HepG2 (cell line): ENCODE results near the gene CAMK1D. TPM values are rescaled to one million over a fixed set of nuclear protein-coding genes. Genes with fewer than 3 reads are reported as not detected.

Experiments
- ATAC-seq: fragments of 200-7000 bp; cut with Tn5 transposase; 3 replicates; pipeline ENCODE4 v1.9.1; 2020; ENCODE audit warnings: mild to moderate bottlenecking, moderate library complexity
- BruUV-seq: library from RNA; stranded (reverse); fragments of 400-500 nt; replicated peaks from 2 replicates; lab custom pipeline; 2021; lab: Mats Ljungman, UMichigan
- CTCF ChIA-PET: fragments of 300-600 bp; formaldehyde crosslinking; extraction: SDS; loops from one replicate; lab custom pipeline; 2021; ENCODE audit warnings: low total read pairs, inconsistent platforms, low intra/inter-chr PET ratio; lab: Yijun Ruan, JAX
- POLR2A ChIA-PET: fragments of 350-600 bp; sonication (Branson Sonifier 250); formaldehyde crosslinking; loops from one replicate; lab custom pipeline; 2020; ENCODE audit warnings: antibody characterized with exemption, inconsistent platforms; lab: Yijun Ruan, JAX
- DNase-seq: peaks from one replicate; pipeline ENCODE4 v3.0.0-alpha.2; 2015; ENCODE audit warnings: low spot score
- FAIRE-seq: peaks from 3 replicates; lab custom pipeline; 2011; peaks lifted over from hg19 to GRCh38; lab: Jason Lieb, UNC
- H2AFZ ChIP-seq: one replicate; pipeline ENCODE4 v1.6.1; 2011; ENCODE audit warnings: low read length, inconsistent platforms
- H3K27ac ChIP-seq: fragments of 300-600 bp; 3 replicates; pipeline ENCODE4 v1.8.0; 2011; ENCODE audit warnings: mixed run types, mild to moderate bottlenecking, mixed read lengths, low read length, inconsistent platforms; ENCODE audit not compliant: insufficient read depth; ENCODE audit errors: extremely low read length
- H3K27me3 ChIP-seq, 2 experiments: fragments of 200-600 bp in 1 of 2; 2 replicates in 1 of 2; 3 replicates in 1 of 2; pipeline versions ENCODE4 v1.6.0 to v1.8.0; 2011; ENCODE audit warnings: low read length in 2 of 2, mild to moderate bottlenecking in 2 of 2, moderate library complexity in 2 of 2, inconsistent platforms in 1 of 2; ENCODE audit not compliant: insufficient read depth in 2 of 2, control insufficient read depth in 1 of 2
- H3K36me3 ChIP-seq, 2 experiments: fragments of 200-600 bp in 1 of 2; replicated peaks in 1 of 2; 2 replicates in 1 of 2; 3 replicates in 1 of 2; pipeline versions ENCODE4 v1.5.1 to v1.8.0; 2011; ENCODE audit warnings: low read length in 2 of 2, inconsistent platforms in 1 of 2; ENCODE audit not compliant: insufficient read depth in 2 of 2, control insufficient read depth in 1 of 2
- H3K4me1 ChIP-seq: 2 replicates; pipeline ENCODE4 v1.5.1; 2012; ENCODE audit warnings: low read length, inconsistent platforms; ENCODE audit not compliant: insufficient read depth
- H3K4me2 ChIP-seq: 2 replicates; pipeline ENCODE4 v1.6.0; 2011; ENCODE audit warnings: low read depth, low read length, inconsistent platforms
- H3K4me3 ChIP-seq, 3 experiments: fragments of 200-600 bp in 1 of 3; sonication (generic), shearing (Covaris generic) in 1 of 3; replicated peaks in 1 of 3; 2 replicates each; pipeline ENCODE4 v1.5.1; 2011 to 2016; ENCODE audit warnings: low read length in 3 of 3, inconsistent platforms in 2 of 3, low read depth in 2 of 3, mild to moderate bottlenecking in 2 of 3, control low read depth in 1 of 3, mixed read lengths in 1 of 3; ENCODE audit not compliant: insufficient read depth in 1 of 3
- H3K79me2 ChIP-seq: one replicate; pipeline ENCODE4 v1.6.1; 2011; ENCODE audit warnings: low read length, inconsistent platforms; ENCODE audit not compliant: insufficient read depth
- H3K9ac ChIP-seq: 2 replicates; pipeline ENCODE4 v1.6.0; 2011; ENCODE audit warnings: mild to moderate bottlenecking, low read depth, low read length, inconsistent platforms; ENCODE audit not compliant: insufficient read depth
- H3K9me3 ChIP-seq: 2 replicates; pipeline ENCODE4 v1.5.1; 2012; ENCODE audit warnings: mild to moderate bottlenecking, low read length
- H4K20me1 ChIP-seq: 2 replicates; pipeline ENCODE4 v1.6.0; 2011; ENCODE audit warnings: inconsistent platforms, mild to moderate bottlenecking, low read length, moderate library complexity; ENCODE audit not compliant: insufficient read depth
- CEBPB ChIP-seq: IDR thresholded peaks from 2 replicates; pipeline ENCODE4 v1.6.1; 2011; ENCODE audit warnings: low read depth, low read length, improper control_type of control experiment, borderline replicate concordance
- DMAP1 ChIP-seq: IDR thresholded peaks from 2 replicates; pipeline ENCODE4 v1.6.1; 2016
- HOXA5 ChIP-seq: sonication (generic); formaldehyde crosslinking; IDR thresholded peaks from 2 replicates; pipeline ENCODE4 v1.4.0; 2020; ENCODE audit warnings: missing genetic modification reagents
- IRF2 ChIP-seq: IDR thresholded peaks from 2 replicates; pipeline ENCODE4 v1.6.1; 2018; ENCODE audit warnings: missing genetic modification reagents, missing compliant biosample characterization
- MEF2D ChIP-seq: sonication (generic); formaldehyde crosslinking; IDR thresholded peaks from 2 replicates; pipeline ENCODE4 v1.5.1; 2020; ENCODE audit warnings: mild to moderate bottlenecking, missing genetic modification reagents
- RORA ChIP-seq: sonication (generic); formaldehyde crosslinking; IDR thresholded peaks from 2 replicates; pipeline ENCODE4 v1.5.0; 2020; ENCODE audit warnings: mild to moderate bottlenecking, missing genetic modification reagents, moderate library complexity
- SALL1 ChIP-seq: sonication (generic); formaldehyde crosslinking; IDR thresholded peaks from 2 replicates; pipeline ENCODE4 v1.8.0; 2022; ENCODE audit warnings: mild to moderate bottlenecking, missing genetic modification reagents
- ZNF101 ChIP-seq: sonication (generic); formaldehyde crosslinking; IDR thresholded peaks from 2 replicates; pipeline ENCODE4 v1.4.0; 2020; ENCODE audit warnings: mild to moderate bottlenecking, low read depth, missing genetic modification reagents, borderline replicate concordance
- ZNF329 ChIP-seq: sonication (generic); formaldehyde crosslinking; IDR thresholded peaks from 2 replicates; pipeline ENCODE4 v1.9.0; 2021; ENCODE audit warnings: low read depth, mild to moderate bottlenecking, missing genetic modification reagents
- ZNF598 ChIP-seq: sonication (generic); formaldehyde crosslinking; IDR thresholded peaks from 2 replicates; pipeline ENCODE4 v1.5.1; 2020; ENCODE audit warnings: mild to moderate bottlenecking, missing genetic modification reagents, borderline replicate concordance
- ZNF737 ChIP-seq: sonication (generic); formaldehyde crosslinking; IDR thresholded peaks from 2 replicates; pipeline ENCODE4 v1.5.0; 2020; ENCODE audit warnings: missing genetic modification reagents, mild to moderate bottlenecking, borderline replicate concordance
- ZNF792 ChIP-seq: IDR thresholded peaks from 2 replicates; pipeline ENCODE4 v1.6.1; 2016
- WGBS: methylation state at CpG from one replicate; pipeline ENCODE4 v1.1.6; 2017; ENCODE audit warnings: low lambda C conversion rate; 5-methylcytosine and 5-hydroxymethylcytosine counted together
- in situ Hi-C: cut with HindIII; loops from 2 replicates; pipeline ENCODE4 v1.10.0; 2017; ENCODE audit warnings: low pct_unique_long_range_greater_than_20kb; ENCODE audit not compliant: extremely low pct_ligation_motif_present
- intact Hi-C: fragments of 100-400 bp; cut with micrococcal nuclease; formaldehyde crosslinking; loops from one replicate; pipeline ENCODE4 v1.10.0; 2022; ENCODE audit not compliant: unreplicated experiment
- polyA plus RNA-seq, 8 experiments: library from polyadenylated mRNA; depleted of rRNA in 3 of 8; stranded (reverse) in 7 of 8; unstranded in 1 of 8; fragments of >200 nt; fragmentation: Illumina TruSeq in 4 of 8; extraction: Trizol in 4 of 8; gene quantifications; 2 replicates each; pipeline versions ENCODE4 v1.2.1 to v1.2.3, GENCODE V29; 2011 to 2016; ENCODE audit warnings: low read depth in 4 of 8, missing spikeins in 1 of 8, mixed read lengths in 1 of 8; ENCODE audit not compliant: insufficient read depth in 1 of 8
- total RNA-seq, 5 experiments: library from RNA; depleted of rRNA; stranded (reverse); fragments of >200 nt; fragmentation: Illumina TruSeq; extraction: Trizol; gene quantifications; 2 replicates each; pipeline ENCODE4 v1.2.3, GENCODE V29; 2016; ENCODE audit warnings: low read depth in 1 of 5
- TF ChIP-seq, protein P1 (sequence below): IDR thresholded peaks from 2 replicates; pipeline ENCODE4 v1.6.1; 2016; ENCODE audit warnings: missing biosample characterization, missing genetic modification reagents, low read depth

The CAMK1D gene
- total and polyA plus RNA-seq, 2 of the 13 experiments (the other 11 are each of a cell fraction or from before 2014, with no cell fraction given), result under 0.01 TPM; not detected in 1

DNA sequence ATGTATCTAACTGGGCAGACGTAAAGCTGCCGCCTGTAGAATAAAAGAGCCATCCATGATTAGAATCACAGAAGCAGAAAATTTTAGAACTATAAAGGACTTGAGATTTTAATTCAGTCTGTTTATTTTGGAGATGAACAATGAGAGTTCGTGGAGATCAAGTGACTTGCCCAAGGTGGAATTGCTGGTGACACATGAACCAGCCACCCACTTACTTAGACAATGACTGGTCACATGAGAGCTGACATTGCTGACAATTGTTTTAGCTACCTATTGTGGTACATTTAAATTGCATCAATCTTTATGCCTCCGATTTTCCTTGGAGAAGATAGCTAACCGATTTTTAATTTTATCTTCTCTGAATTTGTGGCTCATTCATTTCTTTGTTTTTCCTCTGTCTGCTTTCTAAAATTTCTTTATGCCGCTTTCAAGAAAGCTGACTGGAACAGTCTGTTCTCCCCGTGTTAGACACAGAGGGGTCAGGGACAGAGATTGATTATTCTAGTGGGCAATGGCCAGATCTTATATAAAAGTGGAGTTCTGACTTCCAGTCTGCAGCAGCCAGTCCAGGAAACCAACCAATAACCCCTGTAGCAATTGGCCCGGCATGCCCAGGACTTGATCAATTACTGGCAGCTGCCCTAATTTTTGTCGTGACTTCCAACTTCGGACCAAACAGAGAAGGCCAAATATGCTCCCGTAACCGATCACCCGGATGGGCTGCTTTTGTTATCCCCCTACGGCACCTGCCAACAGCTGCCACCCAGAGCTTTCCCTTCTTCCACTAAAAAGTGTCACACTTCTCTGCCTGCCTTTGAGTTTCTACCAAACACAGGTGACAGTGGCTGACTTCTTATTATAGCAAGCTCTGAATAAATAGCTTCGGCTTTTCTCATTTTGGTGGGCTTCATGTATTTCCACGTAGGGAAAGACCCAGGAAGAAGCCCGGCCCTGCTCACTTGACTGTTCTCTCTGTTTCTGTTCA, 241.6 kb downstream of the CAMK1D start:
- H3K4me1 ChIP-seq, result no peaks in the 10 kb centered on the region
- CTCF ChIA-PET, result no interaction called here
- FAIRE-seq, result no peak
- intact Hi-C loops (no loop called here), in situ Hi-C loops (no loop called here)
- POLR2A ChIA-PET, result no interaction called here
- no peak for DNase-seq
- WGBS, result 44% methylated on average over 17 of the region's 17 CpGs
- no peak overlapping the region for H3K27ac ChIP-seq
- no peaks in the 10 kb centered on the region for H4K20me1 ChIP-seq
- H3K4me2 ChIP-seq, result no peak overlapping the region
- no peak overlapping the region for H2AFZ ChIP-seq
- no peaks in the 10 kb centered on the region for H3K9me3 ChIP-seq
- H3K9ac ChIP-seq, result no peak overlapping the region
- H3K4me3 ChIP-seq, result no peak overlapping the region
- no peaks in the 10 kb centered on the region for H3K79me2 ChIP-seq
- no TSS peak for BruUV-seq
- no peaks in the 10 kb centered on the region for H3K36me3 ChIP-seq
- TF ChIP-seq ZNF101 (no peak), ZNF737 (CRISPR knock-in tag) (no peak), ZNF329 (CRISPR knock-in tag) (no peak), DMAP1 (CRISPR knock-in tag) (no peak), ZNF598 (CRISPR knock-in tag) (no peak)
- TF ChIP-seq, all 625 proteins: peak for 0
- peaks cover 2 to 20% of the 10 kb centered on the region in 2 experiments; a peak in 3 of 5 replicates for H3K27me3 ChIP-seq
- ATAC-seq, result no peak

GRCh38 chr10:12592967-12593366, 243.6 kb downstream of the CAMK1D start:
- H3K4me3 ChIP-seq, result no peak overlapping the region
- intact Hi-C loops (no loop called here), in situ Hi-C loops (no loop called here)
- no TSS peak for BruUV-seq
- FAIRE-seq (no peak), DNase-seq (no peak), ATAC-seq (no peak)
- ChIA-PET CTCF (no interaction called here), POLR2A (no interaction called here)
- H3K4me1 ChIP-seq, result no peaks in the 10 kb centered on the region
- no peaks in the 10 kb centered on the region for H4K20me1 ChIP-seq
- WGBS, result 54% methylated on average over 5 of the region's 5 CpGs
- H2AFZ ChIP-seq, result no peak overlapping the region
- H3K36me3 ChIP-seq, result no peaks in the 10 kb centered on the region
- no peak overlapping the region for H3K9ac ChIP-seq
- no peaks in the 10 kb centered on the region for H3K79me2 ChIP-seq
- H3K27ac ChIP-seq, result no peak overlapping the region
- no peak overlapping the region for H3K4me2 ChIP-seq
- H3K27me3 ChIP-seq, result peaks cover 2 to 8% of the 10 kb centered on the region in 2 experiments; a peak in 2 of 5 replicates
- no peaks in the 10 kb centered on the region for H3K9me3 ChIP-seq
- TF ChIP-seq IRF2 (CRISPR knock-in tag) (no peak), ZNF792 (CRISPR knock-in tag) (no peak), RORA (CRISPR knock-in tag) (no peak), SALL1 (CRISPR knock-in tag) (no peak), CEBPB (no peak), HOXA5 (no peak), MEF2D (no peak)
- TF ChIP-seq, protein P1, sequence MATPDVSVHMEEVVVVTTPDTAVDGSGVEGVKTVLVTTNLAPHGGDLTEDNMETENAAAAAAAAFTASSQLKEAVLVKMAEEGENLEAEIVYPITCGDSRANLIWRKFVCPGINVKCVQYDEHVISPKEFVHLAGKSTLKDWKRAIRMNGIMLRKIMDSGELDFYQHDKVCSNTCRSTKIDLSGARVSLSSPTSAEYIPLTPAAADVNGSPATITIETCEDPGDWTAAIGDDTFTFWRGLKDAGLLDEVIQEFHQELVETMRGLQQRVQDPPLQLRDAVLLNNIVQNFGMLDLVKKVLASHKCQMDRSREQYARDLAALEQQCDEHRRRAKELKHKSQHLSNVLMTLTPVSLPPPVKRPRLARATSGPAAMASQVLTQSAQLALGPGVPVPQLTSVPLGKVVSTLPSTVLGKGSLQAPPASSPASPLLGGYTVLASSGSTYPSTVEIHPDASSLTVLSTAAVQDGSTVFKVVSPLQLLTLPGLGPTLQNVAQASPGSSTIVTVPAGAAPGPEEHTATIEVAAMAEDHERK (CRISPR knock-in tag), result no peak
